Skeletal muscle satellite cell (primary cell): ENCODE measurements around the gene ARFIP1.
A peak's percentile ranks its signal among the peaks of the same experiment; 100 is the strongest.

ENCODE experiments used
- H3K27me3 ChIP-seq: 2 replicates; pipeline ENCODE4 v1.7.0; 2013; ENCODE audit warnings: low read length; ENCODE audit not compliant: control insufficient read depth, insufficient read depth
- H3K36me3 ChIP-seq: 2 replicates; pipeline ENCODE4 v1.7.0; 2013; ENCODE audit warnings: mild to moderate bottlenecking, control low read depth, low read length; ENCODE audit not compliant: insufficient read depth
- H3K4me1 ChIP-seq: 2 replicates; pipeline ENCODE4 v1.7.0; 2013; ENCODE audit warnings: low read length; ENCODE audit not compliant: control insufficient read depth, insufficient read depth
- H3K4me2 ChIP-seq: 2 replicates; pipeline ENCODE4 v1.7.0; 2013; ENCODE audit warnings: mild to moderate bottlenecking, low read length
- H3K4me3 ChIP-seq: 2 replicates; pipeline ENCODE4 v1.7.0; 2013; ENCODE audit warnings: low read length
- H3K9ac ChIP-seq: 2 replicates; pipeline ENCODE4 v1.7.0; 2013; ENCODE audit warnings: mild to moderate bottlenecking, low read depth, low read length, moderate library complexity
- H3K9me3 ChIP-seq: replicated peaks from 2 replicates; pipeline ENCODE4 v1.7.0; 2013; ENCODE audit warnings: mild to moderate bottlenecking, control low read depth, low read length

Gene ARFIP1

GRCh38 chr4:152795891-152796290 is 16.1 kb downstream of the ARFIP1 start:
- H3K4me1 ChIP-seq: no peaks in the 10 kb centered on the region
- H3K27me3 ChIP-seq: no peaks in the 10 kb centered on the region
- H3K4me2 ChIP-seq: no peak overlapping the region
- no peaks in the 10 kb centered on the region for H3K36me3 ChIP-seq
- H3K9me3 ChIP-seq: no peaks in the 10 kb centered on the region
- no peak overlapping the region for H3K4me3 ChIP-seq
- H3K9ac ChIP-seq: no peak overlapping the region

DNA sequence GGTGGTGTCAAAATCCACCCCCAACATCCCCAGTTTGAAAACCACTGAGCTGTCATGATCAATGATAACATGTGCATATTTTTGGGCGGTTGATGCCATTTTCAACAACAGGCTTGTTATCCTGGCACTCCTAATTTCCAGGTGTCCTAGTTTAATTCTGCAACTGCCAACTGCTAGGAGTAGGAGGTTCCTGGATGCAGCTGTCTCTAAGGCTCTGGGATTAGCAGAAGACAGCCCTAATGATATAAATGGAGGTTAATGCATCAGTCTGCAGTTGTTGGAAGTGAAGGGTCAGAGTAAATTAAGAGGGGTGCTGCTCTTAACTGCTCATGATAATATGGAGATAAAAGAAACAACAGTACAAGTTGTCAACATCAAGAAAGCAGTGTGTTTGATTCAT is 23.8 kb downstream of the ARFIP1 start:
- Histone ChIP-seq H3K4me2 (no peak overlapping the region), H3K9ac (no peak overlapping the region), H3K36me3 (no peaks in the 10 kb centered on the region), H3K9me3 (no peaks in the 10 kb centered on the region), H3K27me3 (no peaks in the 10 kb centered on the region), H3K4me1 (peaks cover 7% of the 10 kb centered on the region), H3K4me3 (no peak overlapping the region)

- H3K27me3 ChIP-seq: no peaks in the 10 kb centered on the region
- H3K9ac ChIP-seq: no peak overlapping the region
- H3K4me1 ChIP-seq: peaks cover 7% of the 10 kb centered on the region
- no peak overlapping the region for H3K4me3 ChIP-seq
- no peaks in the 10 kb centered on the region for H3K9me3 ChIP-seq
- H3K36me3 ChIP-seq: no peaks in the 10 kb centered on the region
- no peak overlapping the region for H3K4me2 ChIP-seq
Measured at GRCh38 chr4:152805071-152805650, 25.4 kb downstream of the ARFIP1 start.

- Histone ChIP-seq H3K9me3 (no peaks in the 10 kb centered on the region), H3K36me3 (no peaks in the 10 kb centered on the region), H3K27me3 (no peaks in the 10 kb centered on the region), H3K4me2 (no peak overlapping the region), H3K9ac (no peak overlapping the region), H3K4me1 (peaks cover 7% of the 10 kb centered on the region), H3K4me3 (no peak overlapping the region)
Measured at GRCh38 chr4:152805818-152806217, 26.1 kb downstream of the ARFIP1 start.

DNA sequence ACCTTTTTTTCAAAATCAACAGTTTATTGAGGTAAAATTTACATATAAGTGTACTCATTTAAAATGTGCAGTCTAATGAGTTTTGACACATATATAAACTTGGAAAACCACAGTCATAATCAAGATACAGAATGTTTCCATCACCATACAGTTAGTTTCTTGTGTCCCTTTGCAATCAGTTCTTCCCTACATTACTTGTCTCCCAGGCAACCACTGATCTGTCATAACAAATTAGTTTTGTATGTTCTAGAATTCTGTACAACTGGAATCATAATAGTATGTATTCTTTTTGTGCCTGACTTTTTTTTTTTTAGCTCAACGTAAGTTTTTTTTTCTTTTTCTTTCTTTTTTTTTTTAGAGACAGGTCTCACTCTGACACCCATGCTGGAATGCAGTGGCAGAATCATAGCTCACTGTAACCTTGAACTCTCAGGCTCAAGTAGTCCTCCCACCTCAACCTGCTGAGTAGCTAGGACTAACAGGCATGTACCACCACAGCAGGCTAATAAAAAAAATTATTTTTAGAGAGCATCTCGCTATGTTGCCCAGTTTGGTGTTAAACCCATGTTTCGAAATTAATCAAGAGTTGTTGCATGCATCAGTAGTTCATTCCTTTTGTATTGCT is 26.9 kb downstream of the ARFIP1 start:
- H3K27me3 ChIP-seq: no peaks in the 10 kb centered on the region
- no peak overlapping the region for H3K4me2 ChIP-seq
- H3K4me1 ChIP-seq: peaks cover 7% of the 10 kb centered on the region
- H3K9me3 ChIP-seq: no peaks in the 10 kb centered on the region
- H3K36me3 ChIP-seq: no peaks in the 10 kb centered on the region
- H3K9ac ChIP-seq: no peak overlapping the region
- no peak overlapping the region for H3K4me3 ChIP-seq

GRCh38 chr4:152807294-152807829 is 27.6 kb downstream of the ARFIP1 start:
- no peaks in the 10 kb centered on the region for H3K36me3 ChIP-seq
- no peaks in the 10 kb centered on the region for H3K27me3 ChIP-seq
- peak overlapping the region; percentile 17 for H3K4me2 ChIP-seq
- no peak overlapping the region for H3K9ac ChIP-seq
- no peaks in the 10 kb centered on the region for H3K9me3 ChIP-seq
- H3K4me1 ChIP-seq: peaks cover 7% of the 10 kb centered on the region
- H3K4me3 ChIP-seq: peak overlapping the region; percentile 8

DNA sequence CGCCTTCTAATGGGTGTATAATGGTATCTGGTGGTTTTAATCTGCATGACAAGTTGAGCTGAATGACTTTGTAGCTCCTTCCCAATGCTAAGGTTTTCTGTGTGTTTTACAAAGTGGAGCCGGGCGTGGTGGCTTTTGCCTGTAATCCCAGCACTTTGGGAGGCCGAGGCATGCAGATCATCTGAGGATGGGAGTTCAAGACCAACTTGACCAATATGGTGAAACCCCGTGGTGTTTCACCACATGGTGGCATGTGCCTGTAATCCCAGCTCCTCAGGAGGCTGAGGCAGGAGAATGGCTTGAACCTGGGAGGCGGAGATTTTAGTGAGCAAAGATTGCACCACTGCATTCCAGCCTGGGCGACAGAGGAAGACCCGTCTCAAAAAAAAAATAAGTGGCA is 28.9 kb downstream of the ARFIP1 start:
- H3K4me1 ChIP-seq: peaks cover 7% of the 10 kb centered on the region
- H3K4me3 ChIP-seq: no peak overlapping the region
- no peaks in the 10 kb centered on the region for H3K27me3 ChIP-seq
- no peak overlapping the region for H3K4me2 ChIP-seq
- H3K9me3 ChIP-seq: no peaks in the 10 kb centered on the region
- H3K36me3 ChIP-seq: no peaks in the 10 kb centered on the region
- no peak overlapping the region for H3K9ac ChIP-seq

- Histone ChIP-seq H3K9me3 (no peaks in the 10 kb centered on the region), H3K4me3 (no peak overlapping the region), H3K9ac (no peak overlapping the region), H3K36me3 (no peaks in the 10 kb centered on the region), H3K4me2 (no peak overlapping the region), H3K4me1 (peaks cover 7% of the 10 kb centered on the region), H3K27me3 (no peaks in the 10 kb centered on the region)
Measured at GRCh38 chr4:152810715-152811287, 31.0 kb downstream of the ARFIP1 start.

DNA sequence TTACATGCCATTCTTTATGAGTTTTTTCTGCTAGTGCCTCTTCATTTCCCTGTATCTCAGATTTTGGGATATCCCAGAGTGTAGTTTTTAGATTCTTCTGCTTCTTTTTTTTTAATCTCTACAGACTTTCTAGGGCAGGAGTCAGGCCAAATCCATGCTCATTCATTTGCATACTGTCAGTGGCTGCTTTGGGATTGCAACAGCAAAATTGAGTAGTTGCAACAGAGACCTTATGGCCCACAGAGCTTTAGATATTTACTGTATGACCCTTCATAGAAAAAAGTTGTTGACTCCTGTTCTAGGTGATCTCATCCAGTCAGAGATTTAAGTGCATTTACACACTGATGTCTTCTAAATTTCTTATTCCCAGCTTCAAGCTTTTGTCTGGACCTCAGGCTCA is 35.3 kb downstream of the ARFIP1 start:
- Histone ChIP-seq H3K27me3 (no peaks in the 10 kb centered on the region), H3K9me3 (no peaks in the 10 kb centered on the region), H3K4me2 (no peak overlapping the region)

GRCh38 chr4:152817331-152817730 is 37.6 kb downstream of the ARFIP1 start:
- Histone ChIP-seq H3K4me3 (no peak overlapping the region), H3K36me3 (no peaks in the 10 kb centered on the region), H3K27me3 (no peaks in the 10 kb centered on the region), H3K4me2 (no peak overlapping the region), H3K4me1 (no peaks in the 10 kb centered on the region), H3K9me3 (no peaks in the 10 kb centered on the region), H3K9ac (no peak overlapping the region)

More for the DNA sequence above, 35.3 kb downstream of the ARFIP1 start:
- Histone ChIP-seq H3K4me3 (no peak overlapping the region), H3K36me3 (no peaks in the 10 kb centered on the region), H3K4me1 (no peaks in the 10 kb centered on the region), H3K9ac (no peak overlapping the region)

- H3K9ac ChIP-seq: no peak overlapping the region
- H3K4me3 ChIP-seq: no peak overlapping the region
- H3K27me3 ChIP-seq: no peaks in the 10 kb centered on the region
- H3K36me3 ChIP-seq: no peaks in the 10 kb centered on the region
- no peaks in the 10 kb centered on the region for H3K4me1 ChIP-seq
- H3K4me2 ChIP-seq: no peak overlapping the region
- no peaks in the 10 kb centered on the region for H3K9me3 ChIP-seq
Measured at GRCh38 chr4:152819026-152819645, 39.4 kb downstream of the ARFIP1 start.
